HFF-Myc (cell line): ENCODE data around the gene FBN3.

Source experiments
- DNase-seq: peaks from one replicate; pipeline ENCODE4 v3.0.0-alpha.2; 2011; ENCODE audit warnings: low read depth; ENCODE audit errors: extremely low read depth
- H3K4me3 ChIP-seq: replicated peaks from 2 replicates; pipeline ENCODE4 v1.5.1; 2011; ENCODE audit warnings: low read depth, mild to moderate bottlenecking, control low read depth, low read length
- CTCF ChIP-seq: IDR thresholded peaks from 2 replicates; pipeline ENCODE4 v1.5.1; 2012; ENCODE audit warnings: mild to moderate bottlenecking, low read depth, low read length, control low read depth; ENCODE audit errors: missing control alignments

Gene FBN3

DNA sequence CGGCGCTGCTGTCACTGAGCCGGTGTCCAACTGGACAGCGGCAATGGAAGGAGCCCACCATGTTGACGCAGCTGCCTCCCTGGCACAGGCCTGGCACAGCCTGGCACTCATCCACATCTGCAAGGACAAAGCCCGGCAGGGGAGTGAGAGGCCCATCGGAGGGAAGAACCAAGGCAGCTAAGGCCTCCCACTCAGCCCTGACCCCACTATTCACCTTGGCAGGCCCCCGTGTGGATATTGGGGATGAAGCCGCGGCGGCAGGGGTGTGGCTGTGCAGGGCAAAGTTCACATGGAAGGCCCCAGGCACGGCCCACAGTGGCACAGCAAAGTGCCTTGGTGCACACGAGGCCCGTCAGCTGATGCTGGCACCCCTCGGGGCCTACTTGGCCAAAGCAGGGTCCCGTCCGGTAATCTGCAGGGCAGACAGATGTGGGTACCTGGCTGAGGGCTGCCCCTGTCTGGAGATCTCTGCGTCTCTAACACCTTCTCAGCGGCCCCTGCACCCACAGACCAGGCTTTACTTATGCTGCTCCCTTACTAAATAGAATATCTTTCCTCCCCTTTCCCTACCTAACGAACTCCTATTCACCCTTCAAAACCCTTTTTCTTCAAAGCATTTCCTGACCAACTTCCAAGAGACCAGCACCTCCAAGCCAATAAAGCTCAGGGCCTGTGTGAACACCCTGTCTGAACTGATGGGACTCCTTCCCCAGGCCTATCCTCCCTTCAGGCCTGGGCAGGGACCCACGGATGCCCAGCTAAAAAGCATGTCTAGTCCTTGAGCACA lies 7.5 kb downstream of the FBN3 start:
- no peak overlapping the region for H3K4me3 ChIP-seq
- no peak for DNase-seq
- TF ChIP-seq CTCF, result no peak

GRCh38 chr19:8138201-8138600 lies 11.2 kb downstream of the FBN3 start:
- no peak for DNase-seq
- no peak for TF ChIP-seq CTCF
- no peak overlapping the region for H3K4me3 ChIP-seq

GRCh38 chr19:8137425-8137824 lies 12.0 kb downstream of the FBN3 start:
- TF ChIP-seq CTCF, result no peak
- H3K4me3 ChIP-seq, result no peak overlapping the region
- no peak for DNase-seq

DNA sequence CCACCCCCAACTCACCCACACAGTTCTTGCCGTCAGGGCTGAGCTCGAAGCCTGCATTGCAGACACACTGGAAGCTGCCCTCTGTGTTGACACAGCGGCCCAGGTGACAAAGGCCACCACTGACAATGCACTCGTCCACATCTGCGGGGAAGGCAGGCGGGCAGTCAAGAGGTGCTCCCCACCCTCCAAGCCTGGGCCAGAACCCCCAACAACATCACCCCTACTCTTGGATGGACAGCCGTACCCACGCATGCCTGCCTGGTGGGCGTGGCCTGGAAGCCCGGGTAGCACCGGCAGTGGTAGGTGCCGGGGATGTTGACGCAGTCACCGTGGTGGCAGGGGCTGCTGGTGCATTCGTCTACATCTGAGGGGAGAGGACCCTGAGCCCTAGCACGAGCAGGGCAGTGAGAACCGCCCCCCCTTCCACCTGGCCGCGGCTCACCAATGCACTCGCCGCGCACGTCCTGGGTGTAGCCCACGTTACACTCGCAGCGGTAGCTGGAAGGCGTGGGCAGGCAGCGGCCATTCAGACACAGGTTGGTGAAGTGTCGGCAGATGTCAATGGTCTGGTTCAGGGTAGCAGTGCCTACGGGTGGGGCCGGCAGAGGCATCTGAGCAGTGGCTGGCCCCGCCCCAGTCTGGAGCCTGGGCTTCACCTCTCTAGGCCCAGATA lies 13.3 kb downstream of the FBN3 start:
- no peak overlapping the region for H3K4me3 ChIP-seq
- no peak for TF ChIP-seq CTCF
- no peak for DNase-seq

GRCh38 chr19:8132858-8133458 lies 16.4 kb downstream of the FBN3 start:
- TF ChIP-seq CTCF, result no peak
- no peak overlapping the region for H3K4me3 ChIP-seq
- DNase-seq, result no peak

GRCh38 chr19:8131517-8131916 lies 17.9 kb downstream of the FBN3 start:
- no peak for DNase-seq
- TF ChIP-seq CTCF, result no peak
- no peak overlapping the region for H3K4me3 ChIP-seq
